CD4-positive, CD25-positive, alpha-beta regulatory T cell (primary cell): ENCODE results near the gene BMP7. TPM values are rescaled to one million over a fixed set of nuclear protein-coding genes. Genes with fewer than 3 reads are reported as not detected.

ENCODE experiments used
- ATAC-seq, 2 donors: fragments of 150-1000 bp; cut with Tn5 transposase; one replicate each; pipeline ENCODE4 v1.10.0; 2021; ENCODE audit warnings: low read depth in 2 of 2, moderate number of reproducible peaks in 2 of 2, moderate library complexity in 1 of 2
- DNase-seq, 3 donors: peaks; one replicate each; pipeline versions ENCODE4 v3.0.0 to v3.0.0-alpha.2; 2012 to 2022; ENCODE audit warnings: mixed read lengths in 1 of 3
- H3K27ac ChIP-seq: one replicate; pipeline ENCODE4 v1.7.0; 2013; ENCODE audit warnings: mild to moderate bottlenecking, low read length; ENCODE audit not compliant: insufficient read depth, poor library complexity, severe bottlenecking
- H3K27me3 ChIP-seq: one replicate; pipeline ENCODE4 v1.7.0; 2013; ENCODE audit warnings: low read length; ENCODE audit not compliant: control insufficient read depth, insufficient read depth
- H3K36me3 ChIP-seq: one replicate; pipeline ENCODE4 v1.7.0; 2013; ENCODE audit warnings: mild to moderate bottlenecking, low read length, moderate library complexity; ENCODE audit not compliant: control insufficient read depth, insufficient read depth
- H3K4me1 ChIP-seq: 2 replicates; pipeline ENCODE4 v1.7.0; 2013; ENCODE audit warnings: mild to moderate bottlenecking, low read length; ENCODE audit not compliant: insufficient read depth, control insufficient read depth, poor library complexity, severe bottlenecking
- H3K4me3 ChIP-seq: one replicate; pipeline ENCODE4 v1.7.0; 2013; ENCODE audit warnings: low read depth, mild to moderate bottlenecking, low read length, moderate library complexity
- H3K9me3 ChIP-seq, 2 experiments: 1 replicate in 1 of 2; 2 replicates in 1 of 2; pipeline ENCODE4 v1.7.0; 2013; ENCODE audit warnings: low read length in 2 of 2, mild to moderate bottlenecking in 1 of 2, moderate library complexity in 1 of 2; ENCODE audit not compliant: control insufficient read depth in 2 of 2
- H3K27ac Mint-ChIP-seq, 3 donors: one replicate each; pipeline ENCODE4 v1.8.0; 2020 to 2022; ENCODE audit warnings: mild to moderate bottlenecking in 3 of 3, mixed read lengths in 3 of 3, moderate library complexity in 2 of 3
- H3K27me3 Mint-ChIP-seq: one replicate; pipeline ENCODE4 v1.8.0; 2022; ENCODE audit warnings: mild to moderate bottlenecking, mixed read lengths
- H3K36me3 Mint-ChIP-seq: one replicate; pipeline ENCODE4 v1.8.0; 2020; ENCODE audit warnings: mixed read lengths
- H3K4me1 Mint-ChIP-seq, 4 donors: one replicate each; pipeline ENCODE4 v1.8.0; 2020 to 2022; ENCODE audit warnings: mixed read lengths in 4 of 4, mild to moderate bottlenecking in 1 of 4
- H3K4me3 Mint-ChIP-seq, 4 donors: one replicate each; pipeline ENCODE4 v1.8.0; 2020 to 2022; ENCODE audit warnings: mild to moderate bottlenecking in 4 of 4, mixed read lengths in 4 of 4, moderate library complexity in 3 of 4
- H3K9me3 Mint-ChIP-seq, 7 donors: one replicate each; pipeline ENCODE4 v1.8.0; 2020 to 2022; ENCODE audit warnings: mixed read lengths in 7 of 7, mild to moderate bottlenecking in 3 of 7, moderate library complexity in 2 of 7
- polyA plus RNA-seq, 4 donors: library from polyadenylated mRNA; unstranded; fragments of 300-500 nt; fragmentation: Illumina TruSeq; gene quantifications; one replicate each; pipeline ENCODE4 v1.2.3, GENCODE V29; 2021
- total RNA-seq: library from RNA; stranded (reverse); gene quantifications from one replicate; pipeline ENCODE4 v1.2.3, GENCODE V29; 2022

The BMP7 gene
- total and polyA plus RNA-seq, 5 donors from 2014 or later: not detected

DNA sequence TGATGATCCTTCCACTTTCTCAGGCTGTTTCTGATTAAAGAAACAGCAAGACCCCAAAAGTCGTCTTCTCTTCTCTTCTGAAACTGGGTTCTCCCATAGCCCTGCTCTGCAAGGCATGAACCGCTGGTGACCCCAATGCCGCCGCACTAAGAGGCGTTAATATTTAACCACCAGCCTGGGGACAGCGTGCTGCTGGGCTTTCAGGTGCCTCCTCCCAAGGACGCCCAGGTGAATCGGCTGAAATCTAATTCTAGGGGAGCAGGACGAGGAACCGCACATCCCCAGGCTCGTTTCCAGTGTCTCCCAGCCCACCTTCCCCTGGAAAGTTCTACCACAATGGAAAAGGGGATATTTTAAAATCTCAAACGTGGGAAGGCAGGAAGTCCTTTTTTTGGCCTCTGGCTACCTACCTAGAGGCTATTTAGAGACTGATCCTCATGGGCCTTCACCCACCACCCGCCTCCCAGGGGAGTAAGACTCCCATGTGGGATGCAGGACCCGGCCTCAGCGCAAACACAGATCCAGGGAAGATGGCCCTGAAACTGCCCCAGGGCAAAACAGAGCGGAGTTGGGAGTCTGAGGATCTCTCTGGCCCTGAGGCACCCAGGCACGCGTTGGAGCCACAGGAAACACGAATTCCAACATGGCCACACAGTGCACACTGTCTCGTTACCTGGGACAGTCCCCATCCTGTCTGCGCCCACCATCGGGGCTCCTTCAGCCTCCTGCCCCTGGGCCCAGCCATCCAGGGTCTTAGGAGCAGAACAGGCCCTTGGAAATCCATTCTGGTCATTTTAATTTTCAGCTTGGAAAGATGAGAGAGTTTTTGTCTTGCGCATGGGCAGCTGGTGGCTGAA lies 56.2 kb downstream of the BMP7 start:
- Histone ChIP-seq H3K27ac (no peak overlapping the region), H3K4me1 (no peaks in the 10 kb centered on the region), H3K36me3 (no peaks in the 10 kb centered on the region), H3K27me3 (no peaks in the 10 kb centered on the region), H3K4me3 (no peak overlapping the region), H3K9me3 (no peaks in the 10 kb centered on the region)
- Mint-ChIP-seq H3K4me3 (no peak overlapping the region), H3K27me3 (peaks cover 7% of the 10 kb centered on the region), H3K4me1 (no peaks in the 10 kb centered on the region), H3K9me3 (peaks cover 0 to 4% (median 2%) of the 10 kb centered on the region in 7 donors), H3K36me3 (no peaks in the 10 kb centered on the region), H3K27ac (no peak overlapping the region)
- ATAC-seq (no peak), DNase-seq (no peak)

DNA sequence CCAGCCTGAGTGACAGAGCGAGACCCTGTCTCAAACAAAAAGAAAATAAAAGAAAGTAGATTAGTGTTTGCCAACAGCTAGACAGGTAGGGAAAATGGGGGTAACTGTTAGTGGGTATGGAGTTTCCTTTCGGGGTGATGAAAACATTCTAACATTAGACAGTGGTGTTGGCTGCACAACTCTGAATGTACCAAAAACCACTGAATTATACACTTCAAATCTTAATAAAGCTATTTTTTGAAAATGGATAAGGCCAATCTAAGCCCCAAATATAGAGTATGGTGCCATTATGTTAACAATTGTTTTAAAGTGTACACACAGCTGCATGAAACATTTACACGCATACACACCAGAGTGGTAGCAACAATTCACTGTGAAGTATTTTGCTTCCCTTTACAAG lies 57.0 kb downstream of the BMP7 start:
- Histone ChIP-seq H3K27me3 (no peaks in the 10 kb centered on the region), H3K9me3 (no peaks in the 10 kb centered on the region), H3K27ac (no peak overlapping the region), H3K4me1 (no peaks in the 10 kb centered on the region), H3K36me3 (no peaks in the 10 kb centered on the region), H3K4me3 (no peak overlapping the region)
- no peaks in the 10 kb centered on the region for H3K36me3 Mint-ChIP-seq
- DNase-seq: no peak
- ATAC-seq: no peak
- H3K27ac Mint-ChIP-seq: no peak overlapping the region
- no peak overlapping the region for H3K4me3 Mint-ChIP-seq
- no peaks in the 10 kb centered on the region for H3K4me1 Mint-ChIP-seq
- peaks cover 12% of the 10 kb centered on the region for H3K27me3 Mint-ChIP-seq
- peaks cover 0 to 4% (median 2%) of the 10 kb centered on the region in 7 donors for H3K9me3 Mint-ChIP-seq

- no peaks in the 10 kb centered on the region for H3K27me3 ChIP-seq
- no peak overlapping the region for H3K27ac Mint-ChIP-seq
- H3K9me3 Mint-ChIP-seq: peaks cover 0 to 4% (median 2%) of the 10 kb centered on the region in 7 donors
These were observed 58.2 kb downstream of the BMP7 start for GRCh38 chr20:57208198-57208597.

DNA sequence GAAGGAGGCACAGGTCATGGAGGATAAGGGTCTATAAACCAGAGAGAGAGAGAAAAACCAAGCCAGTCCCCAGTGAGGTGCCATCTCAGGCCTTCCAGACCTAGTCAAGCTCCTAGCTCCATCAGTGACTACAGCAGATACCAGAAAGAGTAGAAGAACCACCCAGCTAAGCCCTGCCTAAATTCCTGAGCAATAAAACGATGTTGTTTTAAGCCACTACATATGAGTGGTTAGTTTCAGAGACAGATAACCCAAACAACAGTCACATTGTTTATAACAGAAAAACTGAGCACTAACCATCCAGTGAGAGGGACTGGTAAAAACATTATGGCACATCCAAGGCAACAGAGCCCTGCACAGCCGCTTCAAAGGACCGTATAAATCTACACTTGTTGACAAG lies 59.2 kb downstream of the BMP7 start:
- Histone ChIP-seq H3K4me1 (no peaks in the 10 kb centered on the region), H3K9me3 (no peaks in the 10 kb centered on the region), H3K4me3 (no peak overlapping the region), H3K36me3 (no peaks in the 10 kb centered on the region), H3K27me3 (no peaks in the 10 kb centered on the region), H3K27ac (no peak overlapping the region)
- ATAC-seq: no peak
- Mint-ChIP-seq H3K36me3 (no peaks in the 10 kb centered on the region), H3K27ac (no peak overlapping the region), H3K4me1 (no peaks in the 10 kb centered on the region), H3K9me3 (peaks cover 0 to 4% (median 2%) of the 10 kb centered on the region in 7 donors), H3K4me3 (no peak overlapping the region), H3K27me3 (peaks cover 14% of the 10 kb centered on the region)
- no peak for DNase-seq

More at GRCh38 chr20:57208198-57208597, 58.2 kb downstream of the BMP7 start:
- ATAC-seq (no peak), DNase-seq (no peak)
- Histone ChIP-seq H3K4me3 (no peak overlapping the region), H3K36me3 (no peaks in the 10 kb centered on the region), H3K4me1 (no peaks in the 10 kb centered on the region), H3K9me3 (no peaks in the 10 kb centered on the region), H3K27ac (no peak overlapping the region)
- no peaks in the 10 kb centered on the region for H3K36me3 Mint-ChIP-seq
- H3K4me1 Mint-ChIP-seq: no peaks in the 10 kb centered on the region
- H3K27me3 Mint-ChIP-seq: peaks cover 14% of the 10 kb centered on the region
- no peak overlapping the region for H3K4me3 Mint-ChIP-seq

DNA sequence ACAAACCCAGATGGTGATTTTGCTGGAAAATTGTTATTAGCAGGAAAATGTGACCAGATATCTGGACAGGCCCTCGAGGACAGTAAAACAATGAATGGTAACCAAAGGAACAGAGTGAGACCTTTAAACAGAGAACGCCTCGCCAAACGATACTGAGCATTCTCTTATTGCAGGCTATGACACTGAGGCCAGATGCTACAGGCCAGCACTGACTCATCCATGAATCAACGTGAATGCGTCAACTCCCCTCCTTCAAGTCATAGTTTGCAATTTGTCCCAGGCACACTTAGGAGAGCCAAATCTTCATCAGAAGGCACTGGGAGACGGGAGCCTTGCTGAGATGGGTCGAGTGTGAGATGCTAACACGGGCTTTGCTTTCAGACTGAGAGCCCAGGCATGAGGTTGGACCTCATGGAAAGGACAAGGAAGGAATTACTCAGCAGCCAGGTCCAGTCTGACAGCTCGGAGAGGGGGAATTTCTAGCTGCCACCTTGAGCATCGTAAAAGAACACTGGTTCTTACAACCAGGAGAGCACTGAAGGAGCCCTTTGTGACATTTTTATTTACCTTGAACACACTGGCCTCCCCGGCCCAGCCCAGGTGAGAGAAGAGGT lies 60.7 kb downstream of the BMP7 start:
- H3K4me3 Mint-ChIP-seq: no peak overlapping the region

DNA sequence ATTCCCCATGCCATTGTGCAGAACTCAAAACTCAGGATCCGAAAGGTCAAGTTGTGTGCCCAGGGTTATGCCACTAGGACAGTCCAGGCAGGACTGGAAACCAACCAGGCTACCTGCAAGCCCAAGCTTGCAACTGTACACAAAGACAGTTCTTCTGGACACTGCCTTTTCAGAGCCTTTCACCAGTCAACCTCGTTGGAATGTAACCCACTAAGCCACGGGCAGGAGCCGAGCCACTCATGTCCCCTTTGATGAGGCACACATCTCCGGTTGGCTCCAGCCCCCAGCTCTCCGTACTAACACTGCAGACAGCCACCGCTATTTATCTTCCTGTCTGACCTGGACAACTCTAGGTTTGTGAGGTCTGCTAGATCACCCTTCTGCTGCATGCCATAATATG lies 62.5 kb downstream of the BMP7 start:
- Mint-ChIP-seq H3K27ac (no peak overlapping the region), H3K4me1 (no peaks in the 10 kb centered on the region), H3K36me3 (no peaks in the 10 kb centered on the region), H3K9me3 (peaks cover 0 to 4% (median 2%) of the 10 kb centered on the region in 7 donors), H3K27me3 (peaks cover 7% of the 10 kb centered on the region), H3K4me3 (no peak overlapping the region)
- Histone ChIP-seq H3K36me3 (no peaks in the 10 kb centered on the region), H3K4me3 (no peak overlapping the region), H3K27me3 (no peaks in the 10 kb centered on the region), H3K9me3 (no peaks in the 10 kb centered on the region), H3K4me1 (no peaks in the 10 kb centered on the region), H3K27ac (no peak overlapping the region)
- ATAC-seq (no peak), DNase-seq (no peak)

More for the DNA sequence above, 60.7 kb downstream of the BMP7 start:
- no peaks in the 10 kb centered on the region for H3K27me3 ChIP-seq
- peaks cover 0 to 4% (median 2%) of the 10 kb centered on the region in 7 donors for H3K9me3 Mint-ChIP-seq
- DNase-seq (no peak), ATAC-seq (no peak)
- H3K27ac ChIP-seq: no peak overlapping the region
- H3K27ac Mint-ChIP-seq: no peak overlapping the region
- no peaks in the 10 kb centered on the region for H3K9me3 ChIP-seq
- peaks cover 7% of the 10 kb centered on the region for H3K27me3 Mint-ChIP-seq
- no peaks in the 10 kb centered on the region for H3K36me3 ChIP-seq
- no peaks in the 10 kb centered on the region for H3K36me3 Mint-ChIP-seq
- H3K4me1 ChIP-seq: no peaks in the 10 kb centered on the region
- no peaks in the 10 kb centered on the region for H3K4me1 Mint-ChIP-seq
- no peak overlapping the region for H3K4me3 ChIP-seq

GRCh38 chr20:57203204-57203603 lies 63.2 kb downstream of the BMP7 start:
- Mint-ChIP-seq H3K36me3 (no peaks in the 10 kb centered on the region), H3K27me3 (peaks cover 7% of the 10 kb centered on the region), H3K27ac (peak overlapping the region in 1 of 3 donors; percentile 21), H3K4me1 (no peaks in the 10 kb centered on the region), H3K4me3 (no peak overlapping the region), H3K9me3 (peaks cover 0 to 4% (median 2%) of the 10 kb centered on the region in 7 donors)
- Histone ChIP-seq H3K27me3 (no peaks in the 10 kb centered on the region), H3K9me3 (no peaks in the 10 kb centered on the region), H3K4me3 (no peak overlapping the region), H3K4me1 (no peaks in the 10 kb centered on the region), H3K27ac (no peak overlapping the region), H3K36me3 (no peaks in the 10 kb centered on the region)
- ATAC-seq (no peak), DNase-seq (no peak)
